Omental fat pad (tissue), 4 donors: Measurements from ENCODE around the gene RTN4RL1. TPM values are rescaled to one million over a fixed set of nuclear protein-coding genes. Genes with fewer than 3 reads are reported as not detected.

ENCODE experiments used
- ATAC-seq: fragments of 150-250 bp; one replicate; pipeline ENCODE4 v1.9.1; 2016; ENCODE audit warnings: mild to moderate bottlenecking, moderate library complexity; ENCODE audit not compliant: low FRiP score
- DNase-seq: peaks from one replicate; pipeline ENCODE4 v3.0.0-alpha.2; 2019; ENCODE audit warnings: low spot score
- CTCF ChIP-seq, 3 donors: fragments of 450-650 bp; IDR thresholded peaks; one replicate each; pipeline ENCODE4 v1.5.1; 2016 to 2017; ENCODE audit warnings: antibody characterized with exemption in 3 of 3, mild to moderate bottlenecking in 3 of 3, moderate library complexity in 2 of 3
- total RNA-seq, 4 donors: library from RNA; depleted of rRNA; stranded (reverse); fragments of >200 nt; gene quantifications; one replicate each; pipeline ENCODE4 v1.1.0, GENCODE V29; 2016

RTN4RL1 gene
- total RNA-seq, 4 donors from 2014 or later: 4.5 to 5.2 (median 4.6) TPM

- ATAC-seq (no peak), DNase-seq (no peak)
- TF ChIP-seq CTCF (IDR thresholded peaks at IDR 0.05): no peak
These were observed 45.8 kb downstream of the RTN4RL1 start for GRCh38 chr17:1979182-1979985.

- TF ChIP-seq CTCF (IDR thresholded peaks at IDR 0.05): no peak
- no peak for ATAC-seq
- DNase-seq: no peak
These were observed 46.7 kb downstream of the RTN4RL1 start for GRCh38 chr17:1978396-1978949.

GRCh38 chr17:1977583-1978395, 47.3 kb downstream of the RTN4RL1 start:
- DNase-seq: no peak
- no peak for TF ChIP-seq CTCF (IDR thresholded peaks at IDR 0.05)
- ATAC-seq: no peak

GRCh38 chr17:1976683-1977064, 48.5 kb downstream of the RTN4RL1 start:
- TF ChIP-seq CTCF (IDR thresholded peaks at IDR 0.05): no peak
- DNase-seq: no peak
- ATAC-seq: no peak

- no peak for TF ChIP-seq CTCF (IDR thresholded peaks at IDR 0.05)
- DNase-seq (no peak), ATAC-seq (no peak)
These were observed 49.0 kb downstream of the RTN4RL1 start for GRCh38 chr17:1976000-1976682.

GRCh38 chr17:1975573-1975972, 49.6 kb downstream of the RTN4RL1 start:
- no peak for TF ChIP-seq CTCF (IDR thresholded peaks at IDR 0.05)
- DNase-seq (no peak), ATAC-seq (no peak)
